Smooth muscle cell (in vitro differentiated cells): ENCODE data around the gene TNFSF10. TPM values are rescaled to one million over a fixed set of nuclear protein-coding genes. Genes with fewer than 3 reads are reported as not detected.

ENCODE experiments used
- DNase-seq: peaks from one replicate; lab custom pipeline; 2025; ENCODE audit not compliant: unreplicated experiment; lab: John Stamatoyannopoulos, UW
- H2AFZ ChIP-seq: fragments of 200-600 bp; sonication (generic); 2 replicates; pipeline ENCODE4 v1.6.0; 2016; ENCODE audit warnings: antibody characterized with exemption, low read depth, mild to moderate bottlenecking
- H3F3A ChIP-seq: fragments of 200-600 bp; sonication (generic); 2 replicates; pipeline ENCODE4 v1.6.0; 2017; ENCODE audit warnings: antibody characterized with exemption, low read depth
- H3K27ac ChIP-seq: fragments of 200-600 bp; sonication (generic); 2 replicates; pipeline ENCODE4 v1.5.1; 2016; ENCODE audit warnings: low read depth, mild to moderate bottlenecking
- H3K27me3 ChIP-seq: fragments of 200-600 bp; sonication (generic); 2 replicates; pipeline ENCODE4 v1.6.1; 2016; ENCODE audit warnings: low read depth, mild to moderate bottlenecking
- H3K36me3 ChIP-seq: fragments of 200-600 bp; sonication (generic); 2 replicates; pipeline ENCODE4 v1.5.1; 2016; ENCODE audit warnings: low read depth
- H3K4me1 ChIP-seq: fragments of 200-600 bp; sonication (generic); 2 replicates; pipeline ENCODE4 v1.5.1; 2016; ENCODE audit warnings: low read depth
- H3K4me2 ChIP-seq: fragments of 200-600 bp; sonication (generic); 2 replicates; pipeline ENCODE4 v1.6.0; 2016; ENCODE audit warnings: mild to moderate bottlenecking
- H3K4me3 ChIP-seq: fragments of 200-600 bp; sonication (generic); 2 replicates; pipeline ENCODE4 v1.5.1; 2016; ENCODE audit warnings: mild to moderate bottlenecking
- H3K79me2 ChIP-seq: fragments of 200-600 bp; sonication (generic); 2 replicates; pipeline ENCODE4 v1.6.0; 2016; ENCODE audit warnings: low read depth, mild to moderate bottlenecking
- H3K9ac ChIP-seq: fragments of 200-600 bp; sonication (generic); 2 replicates; pipeline ENCODE4 v1.6.0; 2016; ENCODE audit warnings: low read depth
- H3K9me3 ChIP-seq: fragments of 200-600 bp; sonication (generic); replicated peaks from 2 replicates; pipeline ENCODE4 v1.5.1; 2016; ENCODE audit warnings: low read depth
- H4K20me1 ChIP-seq: fragments of 200-600 bp; sonication (generic); 2 replicates; pipeline ENCODE4 v1.6.0; 2016; ENCODE audit warnings: low read depth
- WGBS: methylation state at CpG from one replicate; pipeline ENCODE4 v1.1.7; 2016; ENCODE audit warnings: low lambda C conversion rate; 5-methylcytosine and 5-hydroxymethylcytosine counted together
- polyA plus RNA-seq: library from polyadenylated mRNA; unstranded; fragments of >200 nt; fragmentation: Nextera tagmentation; extraction: Ambion mirVana; gene quantifications from 2 replicates; pipeline ENCODE4 v1.2.1, GENCODE V29; 2016
- total RNA-seq: library from RNA; depleted of rRNA; stranded (reverse); fragments of >200 nt; gene quantifications from 2 replicates; pipeline ENCODE4 v1.2.3, GENCODE V29; 2014
- TF ChIP-seq, protein P1 (sequence below): fragments of 200-600 bp; sonication (generic); IDR thresholded peaks from 2 replicates; pipeline ENCODE4 v1.5.1; 2017; ENCODE audit warnings: borderline replicate concordance, mild to moderate bottlenecking, antibody characterized with exemption; ENCODE audit not compliant: insufficient read depth, poor library complexity, severe bottlenecking

Gene TNFSF10
- total and polyA plus RNA-seq, 2 experiments from 2014 or later: 22.4 to 37.1 TPM

DNA sequence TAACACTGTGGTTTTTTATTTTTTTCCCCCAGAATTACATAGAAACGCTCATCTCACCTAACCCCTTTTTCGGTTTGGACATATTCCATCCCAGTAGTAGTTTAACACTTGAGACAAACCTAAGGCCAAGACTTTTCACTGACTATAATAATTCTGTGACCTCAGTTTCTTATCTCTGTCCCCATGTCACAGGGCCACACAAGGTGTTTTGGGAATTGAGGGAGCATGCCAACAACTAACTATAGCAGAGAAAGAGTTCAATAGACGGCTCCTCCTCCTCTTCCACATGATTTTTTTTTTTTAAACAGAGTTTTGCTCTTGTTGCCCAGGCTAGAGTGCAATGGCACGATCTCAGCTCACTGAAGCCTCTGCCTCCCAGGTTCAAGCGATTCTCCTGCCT is 47.5 kb downstream of the TNFSF10 start:
- no peak overlapping the region for H3K4me3 ChIP-seq
- WGBS: 85% methylated on average over 5 of the region's 5 CpGs
- H3K27me3 ChIP-seq: peaks cover 2% of the 10 kb centered on the region

DNA sequence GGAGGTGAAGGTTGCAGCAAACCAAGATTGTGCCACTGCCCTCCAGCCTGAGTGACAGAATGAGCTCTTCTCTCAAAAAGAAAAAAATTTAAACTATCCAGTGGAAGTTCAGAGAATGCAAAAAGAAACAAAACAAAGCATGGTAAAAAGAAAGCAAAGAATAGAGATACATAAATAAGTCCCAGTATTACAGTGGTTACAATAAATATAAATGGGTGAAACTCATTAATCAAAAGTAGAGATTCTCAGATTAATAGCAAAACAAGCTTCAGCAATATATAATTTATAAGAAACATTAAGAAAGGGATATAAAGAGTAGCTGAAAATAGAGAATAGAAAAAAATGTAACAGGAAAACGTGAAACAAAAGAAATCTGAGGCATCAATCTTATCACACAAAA is 51.3 kb downstream of the TNFSF10 start:
- H3K27ac ChIP-seq: no peak overlapping the region
- no peaks in the 10 kb centered on the region for H3F3A ChIP-seq
- peaks cover 5% of the 10 kb centered on the region for H3K4me1 ChIP-seq
- no peak overlapping the region for H3K4me2 ChIP-seq
- no peaks in the 10 kb centered on the region for H3K36me3 ChIP-seq
- no peaks in the 10 kb centered on the region for H4K20me1 ChIP-seq
- DNase-seq: no peak
- no peaks in the 10 kb centered on the region for H3K9me3 ChIP-seq
- no peak overlapping the region for H2AFZ ChIP-seq
- 68% methylated on average over 1 of the region's 1 CpG for WGBS
- no peaks in the 10 kb centered on the region for H3K27me3 ChIP-seq
- TF ChIP-seq, protein P1, sequence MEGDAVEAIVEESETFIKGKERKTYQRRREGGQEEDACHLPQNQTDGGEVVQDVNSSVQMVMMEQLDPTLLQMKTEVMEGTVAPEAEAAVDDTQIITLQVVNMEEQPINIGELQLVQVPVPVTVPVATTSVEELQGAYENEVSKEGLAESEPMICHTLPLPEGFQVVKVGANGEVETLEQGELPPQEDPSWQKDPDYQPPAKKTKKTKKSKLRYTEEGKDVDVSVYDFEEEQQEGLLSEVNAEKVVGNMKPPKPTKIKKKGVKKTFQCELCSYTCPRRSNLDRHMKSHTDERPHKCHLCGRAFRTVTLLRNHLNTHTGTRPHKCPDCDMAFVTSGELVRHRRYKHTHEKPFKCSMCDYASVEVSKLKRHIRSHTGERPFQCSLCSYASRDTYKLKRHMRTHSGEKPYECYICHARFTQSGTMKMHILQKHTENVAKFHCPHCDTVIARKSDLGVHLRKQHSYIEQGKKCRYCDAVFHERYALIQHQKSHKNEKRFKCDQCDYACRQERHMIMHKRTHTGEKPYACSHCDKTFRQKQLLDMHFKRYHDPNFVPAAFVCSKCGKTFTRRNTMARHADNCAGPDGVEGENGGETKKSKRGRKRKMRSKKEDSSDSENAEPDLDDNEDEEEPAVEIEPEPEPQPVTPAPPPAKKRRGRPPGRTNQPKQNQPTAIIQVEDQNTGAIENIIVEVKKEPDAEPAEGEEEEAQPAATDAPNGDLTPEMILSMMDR: no peak
- no peak overlapping the region for H3K9ac ChIP-seq
- H3K79me2 ChIP-seq: no peaks in the 10 kb centered on the region
- no peak overlapping the region for H3K4me3 ChIP-seq

More for the DNA sequence above, 47.5 kb downstream of the TNFSF10 start:
- no peak for DNase-seq
- H3K4me2 ChIP-seq: no peak overlapping the region
- no peak overlapping the region for H3K9ac ChIP-seq
- TF ChIP-seq, protein P1: no peak
- H3K27ac ChIP-seq: no peak overlapping the region
- peaks cover 5% of the 10 kb centered on the region for H3K4me1 ChIP-seq
- H3K9me3 ChIP-seq: no peaks in the 10 kb centered on the region
- no peaks in the 10 kb centered on the region for H3K79me2 ChIP-seq
- H3F3A ChIP-seq: no peaks in the 10 kb centered on the region
- no peaks in the 10 kb centered on the region for H4K20me1 ChIP-seq
- H2AFZ ChIP-seq: no peak overlapping the region
- no peaks in the 10 kb centered on the region for H3K36me3 ChIP-seq

DNA sequence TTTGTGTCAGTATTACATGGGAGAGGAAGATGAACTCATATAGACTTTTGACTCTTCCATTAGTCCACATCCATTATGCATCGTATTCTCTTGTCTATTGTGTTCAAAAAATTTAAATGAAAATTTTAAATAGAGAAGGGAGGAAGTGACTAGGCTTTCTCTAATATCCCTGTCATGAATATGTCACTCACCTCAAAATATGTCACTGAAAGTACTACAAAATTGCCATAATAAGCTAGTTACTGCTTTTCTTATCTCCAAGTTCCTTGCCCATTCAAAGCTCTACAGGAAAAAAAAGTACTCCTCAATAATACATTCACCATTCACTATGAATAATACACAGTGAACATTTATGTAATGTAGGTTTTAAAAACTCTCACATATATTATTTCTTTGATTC is 52.6 kb downstream of the TNFSF10 start:
- Histone ChIP-seq H3K79me2 (no peaks in the 10 kb centered on the region), H3K27me3 (no peaks in the 10 kb centered on the region), H3K9ac (no peak overlapping the region), H3K27ac (no peak overlapping the region), H3K36me3 (no peaks in the 10 kb centered on the region), H3K4me3 (no peak overlapping the region), H3K4me1 (no peaks in the 10 kb centered on the region), H3K4me2 (no peak overlapping the region), H3F3A (no peaks in the 10 kb centered on the region), H4K20me1 (no peaks in the 10 kb centered on the region), H3K9me3 (no peaks in the 10 kb centered on the region), H2AFZ (no peak overlapping the region)
- TF ChIP-seq, protein P1: no peak
- 93% methylated on average over 1 of the region's 1 CpG for WGBS
- no peak for DNase-seq

GRCh38 chr3:172467170-172467824 is 55.9 kb downstream of the TNFSF10 start:
- TF ChIP-seq, protein P1: no peak
- H3F3A ChIP-seq: no peaks in the 10 kb centered on the region

More at GRCh38 chr3:172467170-172467824, 55.9 kb downstream of the TNFSF10 start:
- Histone ChIP-seq H3K4me3 (no peak overlapping the region), H3K27me3 (no peaks in the 10 kb centered on the region), H3K27ac (no peak overlapping the region), H3K4me1 (no peaks in the 10 kb centered on the region), H3K9me3 (no peaks in the 10 kb centered on the region), H3K36me3 (no peaks in the 10 kb centered on the region), H3K9ac (no peak overlapping the region), H4K20me1 (no peaks in the 10 kb centered on the region), H3K4me2 (no peak overlapping the region), H2AFZ (no peak overlapping the region), H3K79me2 (no peaks in the 10 kb centered on the region)
- no peak for DNase-seq
- 98% methylated on average over 2 of the region's 2 CpGs for WGBS
